Liver (tissue), 9 donors: ENCODE data around the gene PRR4. TPM values are rescaled to one million over a fixed set of nuclear protein-coding genes. Genes with fewer than 3 reads are reported as not detected.

ENCODE experiments used
- DNase-seq: peaks from one replicate; pipeline ENCODE4 v3.0.0-alpha.2; 2017; ENCODE audit warnings: low spot score
- H3K27ac ChIP-seq, 2 donors: one replicate each; pipeline ENCODE4 v1.7.0; 2013; ENCODE audit warnings: inconsistent platforms in 2 of 2, low read length in 2 of 2, control low read depth in 1 of 2, low read depth in 1 of 2, mild to moderate bottlenecking in 1 of 2
- H3K27me3 ChIP-seq, 4 donors: one replicate each; pipeline versions ENCODE4 v1.6.1 to v1.7.0; 2013; ENCODE audit warnings: low read length in 3 of 4, inconsistent platforms in 1 of 4, mild to moderate bottlenecking in 1 of 4, moderate library complexity in 1 of 4; ENCODE audit not compliant: control insufficient read depth in 4 of 4, insufficient read depth in 4 of 4
- H3K36me3 ChIP-seq, 4 donors: one replicate each; pipeline versions ENCODE4 v1.6.1 to v1.7.0; 2013; ENCODE audit warnings: low read length in 3 of 4, mild to moderate bottlenecking in 3 of 4, low read depth in 1 of 4, moderate library complexity in 1 of 4; ENCODE audit not compliant: control insufficient read depth in 4 of 4, insufficient read depth in 3 of 4
- H3K4me1 ChIP-seq, 4 donors: one replicate each; pipeline versions ENCODE4 v1.6.1 to v1.7.0; 2013; ENCODE audit warnings: low read length in 3 of 4, mild to moderate bottlenecking in 3 of 4, moderate library complexity in 1 of 4; ENCODE audit not compliant: control insufficient read depth in 4 of 4, insufficient read depth in 4 of 4
- H3K4me3 ChIP-seq, 3 donors: one replicate each; pipeline versions ENCODE4 v1.6.1 to v1.7.0; 2013; ENCODE audit warnings: low read length in 3 of 3, control low read depth in 1 of 3, low read depth in 1 of 3, mild to moderate bottlenecking in 1 of 3
- H3K9ac ChIP-seq, 2 donors: one replicate each; pipeline ENCODE4 v1.7.0; 2013; ENCODE audit warnings: low read length in 2 of 2, mild to moderate bottlenecking in 2 of 2, moderate library complexity in 2 of 2, control low read depth in 1 of 2, low read depth in 1 of 2
- H3K9me3 ChIP-seq, 4 donors: one replicate each; pipeline versions ENCODE4 v1.6.1 to v1.7.0; 2013; ENCODE audit warnings: low read length in 3 of 4; ENCODE audit not compliant: control insufficient read depth in 4 of 4
- EGR1 ChIP-seq, 2 donors: IDR thresholded peaks; 2 replicates each; pipeline ENCODE4 v1.6.1; 2016 to 2018; ENCODE audit warnings: antibody characterized with exemption in 2 of 2, low read depth in 2 of 2
- FOXA1 ChIP-seq: IDR thresholded peaks from 2 replicates; pipeline ENCODE4 v1.6.1; 2016; ENCODE audit warnings: antibody characterized with exemption
- FOXA2 ChIP-seq: IDR thresholded peaks from 2 replicates; pipeline ENCODE4 v1.6.1; 2016; ENCODE audit warnings: antibody characterized with exemption
- GABPA ChIP-seq, 2 donors: IDR thresholded peaks in 1 of 2; conservative IDR thresholded peaks in 1 of 2; 2 replicates each; pipeline ENCODE4 v1.6.1; 2016; ENCODE audit warnings: antibody characterized with exemption in 2 of 2, mild to moderate bottlenecking in 1 of 2, moderate library complexity in 1 of 2
- HNF4A ChIP-seq, 2 donors: conservative IDR thresholded peaks; 2 replicates each; pipeline ENCODE4 v1.6.1; 2016; ENCODE audit warnings: antibody characterized with exemption in 2 of 2, mild to moderate bottlenecking in 2 of 2
- HNF4G ChIP-seq: IDR thresholded peaks from 2 replicates; pipeline ENCODE4 v1.6.1; 2016; ENCODE audit warnings: antibody characterized with exemption
- JUND ChIP-seq, 2 donors: IDR thresholded peaks; 2 replicates each; pipeline ENCODE4 v1.6.1; 2016; ENCODE audit warnings: antibody characterized with exemption in 2 of 2
- NR2F2 ChIP-seq: IDR thresholded peaks from 2 replicates; pipeline ENCODE4 v1.6.1; 2016; ENCODE audit warnings: antibody characterized with exemption
- RAD21 ChIP-seq, 2 donors: IDR thresholded peaks; 2 replicates each; pipeline ENCODE4 v1.6.1; 2016; ENCODE audit warnings: antibody characterized with exemption in 2 of 2, mild to moderate bottlenecking in 2 of 2
- RXRA ChIP-seq, 2 donors: IDR thresholded peaks; 2 replicates each; pipeline ENCODE4 v1.6.1; 2017 to 2018; ENCODE audit warnings: antibody characterized with exemption in 2 of 2, mild to moderate bottlenecking in 1 of 2
- SP1 ChIP-seq: IDR thresholded peaks from 2 replicates; pipeline ENCODE4 v1.6.1; 2018; ENCODE audit warnings: antibody characterized with exemption, mild to moderate bottlenecking
- TAF1 ChIP-seq: conservative IDR thresholded peaks from 2 replicates; pipeline ENCODE4 v1.6.1; 2016; ENCODE audit warnings: antibody characterized with exemption, mild to moderate bottlenecking
- YY1 ChIP-seq: IDR thresholded peaks from 2 replicates; pipeline ENCODE4 v1.6.1; 2016; ENCODE audit warnings: antibody characterized with exemption, mild to moderate bottlenecking
- ZBTB33 ChIP-seq: IDR thresholded peaks from 2 replicates; pipeline ENCODE4 v1.6.1; 2016; ENCODE audit warnings: antibody characterized with exemption
- WGBS: extraction: QIAGEN DNeasy Blood & Tissue Kit; methylation state at CpG from one replicate; pipeline ENCODE4 v1.1.7; 2013; 5-methylcytosine and 5-hydroxymethylcytosine counted together
- polyA plus RNA-seq, 2 donors: library from polyadenylated mRNA; stranded (reverse) in 1 of 2; unstranded in 1 of 2; fragments of 200-250 nt in 1 of 2; fragments of >200 nt in 1 of 2; fragmentation: Nextera tagmentation in 1 of 2; extraction: Ambion mirVana in 1 of 2; gene quantifications; one replicate each; pipeline versions ENCODE4 v1.2.1 to v1.2.3, GENCODE V29; 2013 to 2015
- total RNA-seq, 2 donors: library from RNA; depleted of rRNA; stranded (reverse); fragments of >200 nt; gene quantifications; one replicate each; pipeline ENCODE4 v1.2.3, GENCODE V29; 2014
- TF ChIP-seq, protein P1 (sequence below): IDR thresholded peaks from 2 replicates; pipeline ENCODE4 v1.6.1; 2016; ENCODE audit warnings: antibody characterized with exemption, mild to moderate bottlenecking
- TF ChIP-seq, protein P2 (sequence below): fragments of 150-350 bp; IDR thresholded peaks from 2 replicates; pipeline ENCODE4 v1.5.1; 2017; ENCODE audit warnings: improper control_type of control experiment, low read depth, low read length; ENCODE audit not compliant: missing input control
- TF ChIP-seq, protein P3 (sequence below): IDR thresholded peaks from 2 replicates; pipeline ENCODE4 v1.6.1; 2016; ENCODE audit warnings: antibody characterized with exemption
- TF ChIP-seq, protein P4 (sequence below): IDR thresholded peaks from 2 replicates; pipeline ENCODE4 v1.6.1; 2016; ENCODE audit warnings: antibody characterized with exemption
- donor health status: healthy.
- donor health status: healthy.
- donor health status: healthy.
- donor health status: healthy.
- donor health status: healthy.

Gene PRR4
- total and polyA plus RNA-seq, 4 donors: 0.56 to 3.5 (median 1.4) TPM

DNA sequence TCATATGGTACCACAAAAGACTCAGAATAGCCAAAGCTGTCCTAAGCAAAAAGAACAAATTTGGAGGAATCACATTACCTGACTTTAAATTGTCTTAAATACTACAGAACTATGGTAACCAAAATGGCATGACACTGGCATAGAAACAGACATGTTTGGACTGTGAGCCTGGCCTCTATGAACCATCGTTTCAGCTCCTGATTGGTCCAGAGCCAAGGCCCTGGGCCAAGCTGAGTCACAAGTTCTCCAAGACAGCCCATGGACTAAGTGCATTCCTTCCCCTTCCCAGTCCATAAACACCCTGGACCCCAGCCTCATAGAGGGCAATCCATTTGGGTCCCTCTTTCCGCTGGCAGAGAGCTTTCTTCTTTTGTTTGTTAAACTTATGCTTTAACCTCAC, 12.1 kb upstream of the PRR4 start:
- no peaks in the 10 kb centered on the region for H3K27me3 ChIP-seq
- H3K9ac ChIP-seq: no peak overlapping the region
- H3K4me3 ChIP-seq: no peak overlapping the region
- no peak for TF ChIP-seq FOXA1
- H3K9me3 ChIP-seq: no peaks in the 10 kb centered on the region
- 71% methylated on average over 2 of the region's 2 CpGs for WGBS
- H3K27ac ChIP-seq: no peak overlapping the region
- DNase-seq: no peak
- peaks cover 0 to 8% (median 0%) of the 10 kb centered on the region in 4 donors for H3K36me3 ChIP-seq
- H3K4me1 ChIP-seq: no peaks in the 10 kb centered on the region

GRCh38 chr12:10855807-10856206, 6.5 kb upstream of the PRR4 start:
- 97% methylated on average over 2 of the region's 2 CpGs for WGBS
- H3K27ac ChIP-seq: no peak overlapping the region
- no peak for DNase-seq
- no peak overlapping the region for H3K4me3 ChIP-seq
- H3K9ac ChIP-seq: no peak overlapping the region
- H3K4me1 ChIP-seq: no peaks in the 10 kb centered on the region
- TF ChIP-seq SP1 (no peak), TAF1 (no peak), FOXA2 (no peak), NR2F2 (no peak)
- TF ChIP-seq, protein P1, sequence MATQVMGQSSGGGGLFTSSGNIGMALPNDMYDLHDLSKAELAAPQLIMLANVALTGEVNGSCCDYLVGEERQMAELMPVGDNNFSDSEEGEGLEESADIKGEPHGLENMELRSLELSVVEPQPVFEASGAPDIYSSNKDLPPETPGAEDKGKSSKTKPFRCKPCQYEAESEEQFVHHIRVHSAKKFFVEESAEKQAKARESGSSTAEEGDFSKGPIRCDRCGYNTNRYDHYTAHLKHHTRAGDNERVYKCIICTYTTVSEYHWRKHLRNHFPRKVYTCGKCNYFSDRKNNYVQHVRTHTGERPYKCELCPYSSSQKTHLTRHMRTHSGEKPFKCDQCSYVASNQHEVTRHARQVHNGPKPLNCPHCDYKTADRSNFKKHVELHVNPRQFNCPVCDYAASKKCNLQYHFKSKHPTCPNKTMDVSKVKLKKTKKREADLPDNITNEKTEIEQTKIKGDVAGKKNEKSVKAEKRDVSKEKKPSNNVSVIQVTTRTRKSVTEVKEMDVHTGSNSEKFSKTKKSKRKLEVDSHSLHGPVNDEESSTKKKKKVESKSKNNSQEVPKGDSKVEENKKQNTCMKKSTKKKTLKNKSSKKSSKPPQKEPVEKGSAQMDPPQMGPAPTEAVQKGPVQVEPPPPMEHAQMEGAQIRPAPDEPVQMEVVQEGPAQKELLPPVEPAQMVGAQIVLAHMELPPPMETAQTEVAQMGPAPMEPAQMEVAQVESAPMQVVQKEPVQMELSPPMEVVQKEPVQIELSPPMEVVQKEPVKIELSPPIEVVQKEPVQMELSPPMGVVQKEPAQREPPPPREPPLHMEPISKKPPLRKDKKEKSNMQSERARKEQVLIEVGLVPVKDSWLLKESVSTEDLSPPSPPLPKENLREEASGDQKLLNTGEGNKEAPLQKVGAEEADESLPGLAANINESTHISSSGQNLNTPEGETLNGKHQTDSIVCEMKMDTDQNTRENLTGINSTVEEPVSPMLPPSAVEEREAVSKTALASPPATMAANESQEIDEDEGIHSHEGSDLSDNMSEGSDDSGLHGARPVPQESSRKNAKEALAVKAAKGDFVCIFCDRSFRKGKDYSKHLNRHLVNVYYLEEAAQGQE: no peak
- TF ChIP-seq, protein P2, sequence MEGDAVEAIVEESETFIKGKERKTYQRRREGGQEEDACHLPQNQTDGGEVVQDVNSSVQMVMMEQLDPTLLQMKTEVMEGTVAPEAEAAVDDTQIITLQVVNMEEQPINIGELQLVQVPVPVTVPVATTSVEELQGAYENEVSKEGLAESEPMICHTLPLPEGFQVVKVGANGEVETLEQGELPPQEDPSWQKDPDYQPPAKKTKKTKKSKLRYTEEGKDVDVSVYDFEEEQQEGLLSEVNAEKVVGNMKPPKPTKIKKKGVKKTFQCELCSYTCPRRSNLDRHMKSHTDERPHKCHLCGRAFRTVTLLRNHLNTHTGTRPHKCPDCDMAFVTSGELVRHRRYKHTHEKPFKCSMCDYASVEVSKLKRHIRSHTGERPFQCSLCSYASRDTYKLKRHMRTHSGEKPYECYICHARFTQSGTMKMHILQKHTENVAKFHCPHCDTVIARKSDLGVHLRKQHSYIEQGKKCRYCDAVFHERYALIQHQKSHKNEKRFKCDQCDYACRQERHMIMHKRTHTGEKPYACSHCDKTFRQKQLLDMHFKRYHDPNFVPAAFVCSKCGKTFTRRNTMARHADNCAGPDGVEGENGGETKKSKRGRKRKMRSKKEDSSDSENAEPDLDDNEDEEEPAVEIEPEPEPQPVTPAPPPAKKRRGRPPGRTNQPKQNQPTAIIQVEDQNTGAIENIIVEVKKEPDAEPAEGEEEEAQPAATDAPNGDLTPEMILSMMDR: no peak
- no peaks in the 10 kb centered on the region for H3K27me3 ChIP-seq
- peaks cover 0 to 2% (median 0%) of the 10 kb centered on the region in 4 donors for H3K9me3 ChIP-seq
- H3K36me3 ChIP-seq: peaks cover 0 to 6% (median 0%) of the 10 kb centered on the region in 4 donors

- no peaks in the 10 kb centered on the region for H3K27me3 ChIP-seq
- no peaks in the 10 kb centered on the region for H3K4me1 ChIP-seq
- H3K9ac ChIP-seq: no peak overlapping the region
- H3K4me3 ChIP-seq: no peak overlapping the region
- H3K36me3 ChIP-seq: peaks cover 0 to 6% (median under 1%) of the 10 kb centered on the region in 4 donors
- WGBS: 90% methylated on average over 2 of the region's 2 CpGs
- H3K9me3 ChIP-seq: peaks cover 0 to 2% (median 0%) of the 10 kb centered on the region in 4 donors
- DNase-seq: no peak
- TF ChIP-seq, protein P3, sequence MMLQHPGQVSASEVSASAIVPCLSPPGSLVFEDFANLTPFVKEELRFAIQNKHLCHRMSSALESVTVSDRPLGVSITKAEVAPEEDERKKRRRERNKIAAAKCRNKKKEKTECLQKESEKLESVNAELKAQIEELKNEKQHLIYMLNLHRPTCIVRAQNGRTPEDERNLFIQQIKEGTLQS: no peak
- TF ChIP-seq GABPA (IDR thresholded peaks at IDR 0.05 in 1 of 2, conservative IDR thresholded peaks at IDR 0.05 in 1 of 2): no peak
- TF ChIP-seq HNF4A (conservative IDR thresholded peaks at IDR 0.05): no peak
- TF ChIP-seq, protein P2: no peak
- no peak for TF ChIP-seq YY1
- no peak for TF ChIP-seq FOXA1
- TF ChIP-seq RAD21 (IDR thresholded peaks at IDR 0.05): no peak
- TF ChIP-seq JUND (IDR thresholded peaks at IDR 0.05): no peak
- no peak for TF ChIP-seq SP1
- TF ChIP-seq FOXA2: no peak
- TF ChIP-seq RXRA (IDR thresholded peaks at IDR 0.05): no peak
- TF ChIP-seq, protein P4, sequence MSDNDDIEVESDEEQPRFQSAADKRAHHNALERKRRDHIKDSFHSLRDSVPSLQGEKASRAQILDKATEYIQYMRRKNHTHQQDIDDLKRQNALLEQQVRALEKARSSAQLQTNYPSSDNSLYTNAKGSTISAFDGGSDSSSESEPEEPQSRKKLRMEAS: no peak
- TF ChIP-seq ZBTB33: no peak
- TF ChIP-seq EGR1 (IDR thresholded peaks at IDR 0.05; ENCODE audit: low read depth in 2 of 2): no peak
- no peak for TF ChIP-seq HNF4G
- TF ChIP-seq TAF1: no peak
- no peak overlapping the region for H3K27ac ChIP-seq
These were observed 4.5 kb upstream of the PRR4 start for GRCh38 chr12:10853776-10854175.
